ENCODE measurements around the gene PPP1CB. TPM values are rescaled to one million over a fixed set of nuclear protein-coding genes. Genes with fewer than 3 reads are reported as not detected.
A peak's percentile ranks its signal among the peaks of the same experiment; 100 is the strongest.

Gene PPP1CB
- total and polyA plus RNA-seq, 10 of the 15 experiments (the other 5 are each of a cell fraction or from before 2014, with no cell fraction given) = 37.5 to 176 (median 84.9) TPM

GRCh38 chr2:28809927-28810326 is 58.3 kb downstream of the PPP1CB start:
- Histone ChIP-seq H3K9ac (ENCODE audit: control insufficient read depth, insufficient read depth, low read length) (peak overlapping the region; percentile 39; the same call in 1 of the 2 replicates), H3K27me3 (replicated peaks in 1 of 2; ENCODE audit: control insufficient read depth in 2 of 2, insufficient read depth in 2 of 2, low read length in 1 of 2) (no peaks in the 10 kb centered on the region), H3K27ac (ENCODE audit: control insufficient read depth, insufficient read depth) (no peak overlapping the region), H3K4me3 (peak overlapping the region; percentile 66), H3K9me3 (replicated peaks; ENCODE audit: control insufficient read depth, insufficient read depth, low read length) (no peaks in the 10 kb centered on the region; the same call in 2 of the 3 replicates), H3K79me2 (ENCODE audit: control insufficient read depth, insufficient read depth, low read length) (no peaks in the 10 kb centered on the region), H3K4me1 (ENCODE audit: control insufficient read depth, insufficient read depth, low read length) (peaks cover 6% of the 10 kb centered on the region), H4K20me1 (ENCODE audit: control insufficient read depth, insufficient read depth) (no peaks in the 10 kb centered on the region), H3K36me3 (ENCODE audit: control insufficient read depth in 2 of 2, insufficient read depth in 2 of 2, low read length in 1 of 2) (no peaks in the 10 kb centered on the region; a peak in 1 of 4 replicates), H3K4me2 (ENCODE audit: control insufficient read depth, insufficient read depth) (peak overlapping the region; percentile 89), H2AFZ (ENCODE audit: control insufficient read depth, low read depth, low read length) (peak overlapping the region; percentile 88)
- TF ChIP-seq MYB (IDR thresholded peaks at IDR 0.05; ENCODE audit: borderline replicate concordance, low read depth, low read length) (no peak), SUZ12 (IDR thresholded peaks at IDR 0.05; ENCODE audit: unreplicated experiment) (no peak), CTCF (IDR thresholded peaks at IDR 0.05 in 2 of 3, conservative IDR thresholded peaks at IDR 0.05 in 1 of 3; ENCODE audit: control insufficient read depth in 2 of 3, extremely low read depth in 1 of 3, insufficient read depth in 1 of 3, low read depth in 3 of 3, low read length in 3 of 3) (no peak), KAT2A (conservative IDR thresholded peaks at IDR 0.05; ENCODE audit: control insufficient read depth, low read depth, low read length) (no peak), SREBF1 (IDR thresholded peaks at IDR 0.05; ENCODE audit: low read length) (no peak), ZBTB40 (IDR thresholded peaks at IDR 0.05; ENCODE audit: borderline replicate concordance) (no peak), NBN (IDR thresholded peaks at IDR 0.05) (no peak), CREM (IDR thresholded peaks at IDR 0.05; ENCODE audit: low read depth) (no peak), ZNF687 (IDR thresholded peaks at IDR 0.05) (no peak), CBX3 (IDR thresholded peaks at IDR 0.05; ENCODE audit: borderline replicate concordance, low read depth) (no peak), SPI1 (IDR thresholded peaks at IDR 0.05; ENCODE audit: borderline replicate concordance, insufficient read depth, low read depth, low read length) (no peak), CBFB (IDR thresholded peaks at IDR 0.05; ENCODE audit: low read depth) (no peak)
- RAD21 ChIA-PET (ENCODE audit: unreplicated experiment) = interaction anchor here (1.4 kb wide), 1 partner anchor 216 kb away, joined by 4 read pairs; no protein-coding TSS in a partner anchor
- CTCF ChIA-PET = interaction anchor here (1.9 to 2.5 kb wide), 3 partner anchors 9 to 216 kb away, joined by 5 to 9 read pairs (median 5); no protein-coding TSS in a partner anchor
- intact Hi-C loops (cut with micrococcal nuclease; ENCODE audit: unreplicated experiment) (no loop called here), in situ Hi-C loops (cut with MboI) (no loop called here)
- peak; percentile 5; the same call in 2 of the 3 replicates for ATAC-seq
- SMC1A ChIA-PET (ENCODE audit: uncharacterized antibody, unreplicated experiment) = interaction anchor here (1.3 to 2.4 kb wide), 4 partner anchors 10 to 55 kb away, joined by 4 to 12 read pairs (median 6); no protein-coding TSS in a partner anchor
- no peak for DNase-seq (ENCODE audit: low read depth, low spot score)
- FAIRE-seq = no peak
- no TSS peak for BruUV-seq (replicated peaks)
- 91% methylated on average over 10 of the region's 10 CpGs for WGBS (ENCODE audit: insufficient coverage, insufficient replicate concordance, low lambda C conversion rate, missing lambda C conversion rate)
- POLR2A ChIA-PET = no interaction called here

All from GM12878 (cell line).